Measurements from ENCODE around the gene CFAP45. TPM values are rescaled to one million over a fixed set of nuclear protein-coding genes. Genes with fewer than 3 reads are reported as not detected.

The CFAP45 gene
- total RNA-seq, 2 experiments from 2014 or later: 1.3 to 1.6 TPM

- Mint-ChIP-seq H3K27ac (no peak overlapping the region), H3K4me3 (no peak overlapping the region), H3K9me3 (ENCODE audit: low read depth) (peaks cover 2% of the 10 kb centered on the region), H3K36me3 (peaks cover 14% of the 10 kb centered on the region), H3K4me1 (peaks cover 19% of the 10 kb centered on the region), H3K27me3 (peaks cover 18% of the 10 kb centered on the region)
- ATAC-seq: no peak
- CTCF ChIA-PET: interaction anchor here (0.8 to 3.7 kb wide), 4 partner anchors 11 to 246 kb away, joined by 3 to 16 read pairs (median 6); no protein-coding TSS in a partner anchor
- no peak for DNase-seq
Observed at GRCh38 chr1:159832309-159832708, 67.7 kb downstream of the CFAP45 start.

- peaks cover 18% of the 10 kb centered on the region for H3K27me3 Mint-ChIP-seq
Observed at GRCh38 chr1:159831412-159832141, 68.4 kb downstream of the CFAP45 start.

GRCh38 chr1:159830722-159831121 lies 69.2 kb downstream of the CFAP45 start:
- H3K9me3 Mint-ChIP-seq (ENCODE audit: low read depth): peaks cover 2% of the 10 kb centered on the region
- no peak overlapping the region for H3K4me3 Mint-ChIP-seq
- peaks cover 17% of the 10 kb centered on the region for H3K36me3 Mint-ChIP-seq
- H3K27ac Mint-ChIP-seq: no peak overlapping the region
- H3K27me3 Mint-ChIP-seq: peaks cover 18% of the 10 kb centered on the region
- peaks cover 34% of the 10 kb centered on the region for H3K4me1 Mint-ChIP-seq
- no peak for ATAC-seq
- CTCF ChIA-PET: interaction anchor here (3.7 kb wide), 1 partner anchor 10 kb away, joined by 16 read pairs; no protein-coding TSS in a partner anchor
- DNase-seq: no peak

More at GRCh38 chr1:159831412-159832141, 68.4 kb downstream of the CFAP45 start:
- ATAC-seq: no peak
- Mint-ChIP-seq H3K4me3 (no peak overlapping the region), H3K4me1 (peaks cover 26% of the 10 kb centered on the region), H3K9me3 (ENCODE audit: low read depth) (peaks cover 2% of the 10 kb centered on the region), H3K27ac (no peak overlapping the region), H3K36me3 (peaks cover 17% of the 10 kb centered on the region)
- no peak for DNase-seq
- CTCF ChIA-PET: interaction anchor here (0.8 to 3.7 kb wide), 5 partner anchors 10 to 247 kb away, joined by 3 to 16 read pairs (median 4); no protein-coding TSS in a partner anchor

DNA sequence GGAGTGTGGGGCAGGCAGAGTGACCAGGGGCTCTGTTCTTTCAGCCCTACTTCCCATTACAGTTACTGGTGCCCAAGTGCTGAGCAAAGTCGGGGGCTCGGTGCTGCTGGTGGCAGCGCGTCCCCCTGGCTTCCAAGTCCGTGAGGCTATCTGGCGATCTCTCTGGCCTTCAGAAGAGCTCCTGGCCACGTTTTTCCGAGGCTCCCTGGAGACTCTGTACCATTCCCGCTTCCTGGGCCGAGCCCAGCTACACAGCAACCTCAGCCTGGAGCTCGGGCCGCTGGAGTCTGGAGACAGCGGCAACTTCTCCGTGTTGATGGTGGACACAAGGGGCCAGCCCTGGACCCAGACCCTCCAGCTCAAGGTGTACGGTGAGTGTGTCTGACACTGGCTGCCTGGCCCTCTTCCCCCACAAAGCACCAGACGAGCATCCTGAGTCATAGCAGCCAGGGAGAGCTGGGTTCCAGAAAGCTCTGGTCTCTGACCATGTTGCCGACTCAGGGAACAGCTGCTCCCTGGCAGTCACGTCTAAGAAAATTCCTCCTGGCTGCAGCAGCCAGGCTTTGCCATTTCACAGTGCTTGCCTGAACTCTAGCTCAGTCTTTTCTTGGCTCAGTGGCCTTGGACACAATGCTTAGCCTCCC lies 70.0 kb downstream of the CFAP45 start:
- CTCF ChIA-PET: interaction anchor here (1.0 to 3.7 kb wide), 2 partner anchors 9 to 14 kb away, joined by 3 to 16 read pairs; no protein-coding TSS in a partner anchor
- no peak overlapping the region for H3K4me3 Mint-ChIP-seq
- no peak overlapping the region for H3K27ac Mint-ChIP-seq
- H3K36me3 Mint-ChIP-seq: peaks cover 17% of the 10 kb centered on the region
- ATAC-seq (no peak), DNase-seq (no peak)
- peaks cover 22% of the 10 kb centered on the region for H3K27me3 Mint-ChIP-seq
- H3K4me1 Mint-ChIP-seq: peaks cover 42% of the 10 kb centered on the region
- H3K9me3 Mint-ChIP-seq (ENCODE audit: low read depth): peaks cover 2% of the 10 kb centered on the region

GRCh38 chr1:159829273-159829634 lies 70.7 kb downstream of the CFAP45 start:
- H3K36me3 Mint-ChIP-seq: peaks cover 17% of the 10 kb centered on the region
- ATAC-seq (no peak), DNase-seq (no peak)
- peaks cover 48% of the 10 kb centered on the region for H3K4me1 Mint-ChIP-seq
- no peak overlapping the region for H3K27ac Mint-ChIP-seq
- peaks cover 29% of the 10 kb centered on the region for H3K27me3 Mint-ChIP-seq
- H3K9me3 Mint-ChIP-seq (ENCODE audit: low read depth): peaks cover 2% of the 10 kb centered on the region
- CTCF ChIA-PET: interaction anchor here (1.0 to 3.5 kb wide), 3 partner anchors 13 to 61 kb away, joined by 3 to 17 read pairs (median 16); no protein-coding TSS in a partner anchor
- H3K4me3 Mint-ChIP-seq: no peak overlapping the region

GRCh38 chr1:159828581-159829272 lies 71.2 kb downstream of the CFAP45 start:
- no peak overlapping the region for H3K27ac Mint-ChIP-seq
- no peak overlapping the region for H3K4me3 Mint-ChIP-seq
- no peak for DNase-seq
- ATAC-seq: no peak
- peaks cover 2% of the 10 kb centered on the region for H3K9me3 Mint-ChIP-seq (ENCODE audit: low read depth)
- H3K4me1 Mint-ChIP-seq: peaks cover 50% of the 10 kb centered on the region
- H3K36me3 Mint-ChIP-seq: peaks cover 17% of the 10 kb centered on the region
- peaks cover 34% of the 10 kb centered on the region for H3K27me3 Mint-ChIP-seq
- CTCF ChIA-PET: interaction anchor here (1.2 to 3.5 kb wide), 4 partner anchors 23 to 62 kb away, joined by 3 to 17 read pairs (median 14); partner anchors contain the start of gene DUSP23

DNA sequence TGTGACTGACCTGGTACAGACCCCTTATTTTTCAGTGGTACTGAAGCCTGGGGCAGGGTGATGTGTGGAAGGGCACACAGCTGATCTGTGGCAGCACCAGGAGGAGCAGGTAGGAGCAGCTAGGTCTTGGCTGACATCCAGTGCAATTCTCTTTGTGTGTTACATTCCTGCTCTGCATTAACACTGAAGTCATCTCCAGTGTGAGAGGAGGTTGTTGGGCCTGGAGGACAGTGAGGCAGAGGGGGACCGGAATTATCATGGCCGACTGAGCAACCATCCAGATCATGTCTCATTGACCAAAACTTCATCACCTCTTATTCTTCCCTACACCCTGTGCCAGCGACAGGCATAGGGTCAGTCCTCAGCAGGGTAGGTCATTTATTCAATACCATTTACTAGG lies 71.8 kb downstream of the CFAP45 start:
- Mint-ChIP-seq H3K4me3 (no peak overlapping the region), H3K36me3 (peaks cover 17% of the 10 kb centered on the region), H3K4me1 (peaks cover 50% of the 10 kb centered on the region), H3K27ac (no peak overlapping the region), H3K9me3 (ENCODE audit: low read depth) (peaks cover 2% of the 10 kb centered on the region), H3K27me3 (peaks cover 40% of the 10 kb centered on the region)
- DNase-seq (no peak), ATAC-seq (no peak)
- CTCF ChIA-PET: interaction anchor here (1.1 to 3.5 kb wide), 6 partner anchors 11 to 62 kb away, joined by 3 to 17 read pairs (median 8); partner anchors contain the start of genes DUSP23 and FCRL6

GRCh38 chr1:159827549-159827948 lies 72.4 kb downstream of the CFAP45 start:
- peak; percentile 7 for ATAC-seq
- peaks cover 46% of the 10 kb centered on the region for H3K27me3 Mint-ChIP-seq
- peaks cover 17% of the 10 kb centered on the region for H3K36me3 Mint-ChIP-seq
- peaks cover 50% of the 10 kb centered on the region for H3K4me1 Mint-ChIP-seq
- no peak for DNase-seq
- peak overlapping the region; percentile 25 for H3K4me3 Mint-ChIP-seq
- CTCF ChIA-PET: interaction anchor here (0.8 to 3.5 kb wide), 13 partner anchors 11 to 180 kb away, joined by 3 to 17 read pairs (median 4); partner anchors contain the start of genes DUSP23 and FCRL6
- H3K27ac Mint-ChIP-seq: peak overlapping the region; percentile 83
- H3K9me3 Mint-ChIP-seq (ENCODE audit: low read depth): peaks cover 2% of the 10 kb centered on the region

GRCh38 chr1:159827102-159827490 lies 72.9 kb downstream of the CFAP45 start:
- Mint-ChIP-seq H3K4me3 (peak overlapping the region; percentile 25), H3K36me3 (peaks cover 17% of the 10 kb centered on the region), H3K27me3 (peaks cover 51% of the 10 kb centered on the region), H3K9me3 (ENCODE audit: low read depth) (peaks cover 2% of the 10 kb centered on the region), H3K27ac (peak overlapping the region; percentile 83), H3K4me1 (peaks cover 50% of the 10 kb centered on the region)
- DNase-seq (peak; percentile 61), ATAC-seq (peak; percentile 54)
- CTCF ChIA-PET: interaction anchor here (0.7 to 3.5 kb wide), 14 partner anchors 10 to 181 kb away, joined by 3 to 17 read pairs (median 4); partner anchors contain the start of genes DUSP23 and FCRL6

DNA sequence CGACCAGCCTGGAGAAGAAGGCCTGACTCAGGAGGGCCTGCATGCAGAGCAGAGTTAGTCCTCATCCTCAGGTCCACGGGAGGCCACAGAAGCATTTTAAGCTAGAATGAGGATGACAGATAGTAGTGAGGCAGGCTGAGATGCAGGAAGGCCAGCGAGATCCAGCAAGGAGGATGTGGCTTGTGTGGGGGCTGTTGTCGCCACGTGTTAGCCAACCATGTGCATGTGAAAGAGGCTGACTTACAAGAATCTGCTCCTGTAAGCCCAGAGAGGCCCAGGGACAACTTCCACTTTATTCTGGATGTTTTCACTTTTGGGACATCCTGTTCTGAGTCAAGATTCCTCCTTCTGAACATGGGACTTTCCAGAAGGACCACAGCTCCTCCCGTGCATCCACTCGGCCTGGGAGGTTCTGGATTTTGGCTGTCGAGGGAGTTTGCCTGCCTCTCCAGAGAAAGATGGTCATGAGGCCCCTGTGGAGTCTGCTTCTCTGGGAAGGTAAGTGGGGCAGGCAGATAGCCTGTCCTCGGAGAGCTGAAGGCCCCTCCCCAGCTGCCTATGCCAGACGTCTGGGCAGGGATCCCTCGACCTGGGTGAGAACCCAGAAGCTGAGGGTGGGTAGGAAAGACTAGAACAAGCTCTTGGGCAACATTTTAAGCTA lies 73.4 kb downstream of the CFAP45 start, which contains the start of gene SLAMF8:
Gene SLAMF8, plus strand, starts transcription at position 433 of the 661 bp plus-strand sequence. Its CDS starts 26 bp downstream, at position 459.
- CTCF ChIA-PET: interaction anchor here (0.7 to 3.5 kb wide), 15 partner anchors 10 to 181 kb away, joined by 3 to 17 read pairs (median 6); partner anchors contain the start of genes DUSP23 and FCRL6
- ATAC-seq: peak; percentile 84

GRCh38 chr1:159825564-159825963 lies 74.4 kb downstream of the CFAP45 start:
- H3K27ac Mint-ChIP-seq: peak overlapping the region; percentile 45
- H3K4me1 Mint-ChIP-seq: peaks cover 50% of the 10 kb centered on the region
- no peak for ATAC-seq
- H3K27me3 Mint-ChIP-seq: peaks cover 54% of the 10 kb centered on the region
- peaks cover 17% of the 10 kb centered on the region for H3K36me3 Mint-ChIP-seq
- peaks cover 2% of the 10 kb centered on the region for H3K9me3 Mint-ChIP-seq (ENCODE audit: low read depth)
- CTCF ChIA-PET: interaction anchor here (1.3 to 2.9 kb wide), 8 partner anchors 9 to 67 kb away, joined by 3 to 13 read pairs (median 7); partner anchors contain the start of genes DUSP23 and FCRL6
- DNase-seq: no peak
- H3K4me3 Mint-ChIP-seq: no peak overlapping the region

More for the DNA sequence above, 73.4 kb downstream of the CFAP45 start, which contains the start of gene SLAMF8:
- Mint-ChIP-seq H3K36me3 (peaks cover 17% of the 10 kb centered on the region), H3K9me3 (ENCODE audit: low read depth) (peaks cover 2% of the 10 kb centered on the region), H3K27me3 (peaks cover 55% of the 10 kb centered on the region), H3K4me3 (peak within 1 kb of the TSS; percentile 25), H3K4me1 (peaks cover 50% of the 10 kb centered on the region), H3K27ac (peak within 1 kb of the TSS; percentile 83)
- DNase-seq: peak; percentile 95

- H3K4me1 Mint-ChIP-seq: peaks cover 43% of the 10 kb centered on the region
- DNase-seq (no peak), ATAC-seq (no peak)
- H3K27me3 Mint-ChIP-seq: peaks cover 45% of the 10 kb centered on the region
- peaks cover 8% of the 10 kb centered on the region for H3K36me3 Mint-ChIP-seq
- CTCF ChIA-PET: interaction anchor here (0.9 to 1.3 kb wide), 2 partner anchors 24 to 69 kb away, joined by 3 read pairs; no protein-coding TSS in a partner anchor
- H3K9me3 Mint-ChIP-seq (ENCODE audit: low read depth): no peaks in the 10 kb centered on the region
- H3K4me3 Mint-ChIP-seq: no peak overlapping the region
- no peak overlapping the region for H3K27ac Mint-ChIP-seq
Observed at GRCh38 chr1:159823406-159823805, 76.6 kb downstream of the CFAP45 start.
